Measurements from ENCODE around the gene NBPF1.
"Not testable (repeated sequence)": the region's sequence is repeated elsewhere in the genome, so short reads cannot be mapped to it uniquely, and the experiment has no call there.

GRCh38 chr1:16512624-16513411 lies 100.5 kb downstream of the NBPF1 start:
- not testable (repeated sequence) for TF ChIP-seq CTCF (IDR thresholded peaks at IDR 0.05; ENCODE audit: poor library complexity, severe bottlenecking); EP300 (conservative IDR thresholded peaks at IDR 0.05; ENCODE audit: poor library complexity, severe bottlenecking); POLR2AphosphoS5 (IDR thresholded peaks at IDR 0.05); MXI1 (conservative IDR thresholded peaks at IDR 0.05; ENCODE audit: poor library complexity, severe bottlenecking); REST (IDR thresholded peaks at IDR 0.05; ENCODE audit: borderline replicate concordance); TAF1 (IDR thresholded peaks at IDR 0.05; ENCODE audit: low read depth); RAD21 (conservative IDR thresholded peaks at IDR 0.05); SMC3 (conservative IDR thresholded peaks at IDR 0.05; ENCODE audit: poor library complexity)

All from neural cell (in vitro differentiated cells).